ENCODE measurements around the gene FOSB.
A peak's percentile ranks its signal among the peaks of the same experiment; 100 is the strongest.

The FOSB gene

GRCh38 chr19:45473682-45474605 lies 6.1 kb downstream of the FOSB start:
- Histone ChIP-seq H3K9ac (ENCODE audit: low read length) (peak overlapping the region; percentile 14), H3K14ac (ENCODE audit: low read length in 2 of 2) (no peak overlapping the region), H3K79me1 (replicated peaks; ENCODE audit: low read length, poor library complexity, severe bottlenecking) (no peaks in the 10 kb centered on the region), H3K4me1 (ENCODE audit: control insufficient read depth, insufficient read depth, low read depth, low read length) (peaks cover 15% of the 10 kb centered on the region), H4K8ac (ENCODE audit: low read length) (peak overlapping the region; percentile 42), H3K18ac (ENCODE audit: low read depth in 1 of 2, low read length in 2 of 2) (no peak overlapping the region), H3K27me3 (ENCODE audit: control insufficient read depth in 1 of 2, insufficient read depth in 1 of 2, low read length in 2 of 2) (peaks cover 0 to 18% of the 10 kb centered on the region in 2 experiments), H2AK5ac (ENCODE audit: low read length, severe bottlenecking) (no peak overlapping the region), H3K4me3 (ENCODE audit: insufficient read depth in 1 of 2, low read depth in 1 of 2, low read length in 2 of 2) (no peak overlapping the region), H3K4me2 (ENCODE audit: low read length, poor library complexity, severe bottlenecking) (no peak overlapping the region), H2AFZ (ENCODE audit: low read depth, low read length) (no peak overlapping the region), H3K36me3 (ENCODE audit: control insufficient read depth in 1 of 2, insufficient read depth in 2 of 2, low read depth in 1 of 2, low read length in 2 of 2) (peaks cover 2 to 11% of the 10 kb centered on the region in 2 experiments), H2BK5ac (ENCODE audit: low read depth, low read length, poor library complexity, severe bottlenecking) (no peak overlapping the region), H2BK15ac (ENCODE audit: low read depth, poor library complexity, severe bottlenecking) (no peak overlapping the region), H3K23ac (ENCODE audit: low read length in 2 of 2) (no peak overlapping the region), H2BK120ac (ENCODE audit: low read depth, low read length) (no peak overlapping the region), H3K4ac (ENCODE audit: low read depth in 1 of 2, low read length in 2 of 2) (no peak overlapping the region), H2BK12ac (ENCODE audit: low read length in 2 of 2) (no peak overlapping the region), H4K91ac (ENCODE audit: low read length) (no peak overlapping the region), H3K27ac (ENCODE audit: low read length, poor library complexity, severe bottlenecking) (no peak overlapping the region), H3K9me3 (ENCODE audit: control insufficient read depth, low read length) (no peaks in the 10 kb centered on the region)
- DNase-seq = peak; percentile 95
- WGBS = 86% methylated on average over 15 of the region's 27 CpGs

GRCh38 chr19:45474606-45475521 lies 7.1 kb downstream of the FOSB start:
- Histone ChIP-seq H2AK5ac (ENCODE audit: low read length, severe bottlenecking) (no peak overlapping the region), H3K14ac (ENCODE audit: low read length in 2 of 2) (no peak overlapping the region), H3K4me2 (ENCODE audit: low read length, poor library complexity, severe bottlenecking) (no peak overlapping the region), H3K23ac (ENCODE audit: low read length in 2 of 2) (no peak overlapping the region), H3K4me3 (ENCODE audit: insufficient read depth in 1 of 2, low read depth in 1 of 2, low read length in 2 of 2) (no peak overlapping the region), H3K9ac (ENCODE audit: low read length) (peak overlapping the region; percentile 35), H3K27ac (ENCODE audit: low read length, poor library complexity, severe bottlenecking) (no peak overlapping the region), H2BK12ac (ENCODE audit: low read length in 2 of 2) (no peak overlapping the region), H3K4ac (ENCODE audit: low read depth in 1 of 2, low read length in 2 of 2) (no peak overlapping the region), H4K91ac (ENCODE audit: low read length) (no peak overlapping the region), H3K9me3 (ENCODE audit: control insufficient read depth, low read length) (no peaks in the 10 kb centered on the region), H3K18ac (ENCODE audit: low read depth in 1 of 2, low read length in 2 of 2) (no peak overlapping the region), H3K36me3 (ENCODE audit: control insufficient read depth in 1 of 2, insufficient read depth in 2 of 2, low read depth in 1 of 2, low read length in 2 of 2) (peaks cover 2 to 11% of the 10 kb centered on the region in 2 experiments), H2BK120ac (ENCODE audit: low read depth, low read length) (no peak overlapping the region), H2BK5ac (ENCODE audit: low read depth, low read length, poor library complexity, severe bottlenecking) (no peak overlapping the region), H3K4me1 (ENCODE audit: control insufficient read depth, insufficient read depth, low read depth, low read length) (peaks cover 12% of the 10 kb centered on the region), H4K8ac (ENCODE audit: low read length) (no peak overlapping the region), H3K27me3 (ENCODE audit: control insufficient read depth in 1 of 2, insufficient read depth in 1 of 2, low read length in 2 of 2) (peaks cover 0 to 18% of the 10 kb centered on the region in 2 experiments), H3K79me1 (replicated peaks; ENCODE audit: low read length, poor library complexity, severe bottlenecking) (no peaks in the 10 kb centered on the region), H2AFZ (ENCODE audit: low read depth, low read length) (no peak overlapping the region), H2BK15ac (ENCODE audit: low read depth, poor library complexity, severe bottlenecking) (no peak overlapping the region)
- DNase-seq = peak; percentile 97
- 87% methylated on average over 27 of the region's 28 CpGs for WGBS

GRCh38 chr19:45475537-45476291 lies 7.9 kb downstream of the FOSB start:
- peak; percentile 97 for DNase-seq
- no peak overlapping the region for H3K27ac ChIP-seq (ENCODE audit: low read length, poor library complexity, severe bottlenecking)
- no peak overlapping the region for H4K8ac ChIP-seq (ENCODE audit: low read length)
- peak overlapping the region; percentile 69 for H3K9ac ChIP-seq (ENCODE audit: low read length)
- no peaks in the 10 kb centered on the region for H3K9me3 ChIP-seq (ENCODE audit: control insufficient read depth, low read length)
- H3K23ac ChIP-seq (ENCODE audit: low read length in 2 of 2) = no peak overlapping the region
- H2BK120ac ChIP-seq (ENCODE audit: low read depth, low read length) = no peak overlapping the region
- H3K14ac ChIP-seq (ENCODE audit: low read length in 2 of 2) = no peak overlapping the region
- no peak overlapping the region for H4K91ac ChIP-seq (ENCODE audit: low read length)
- H2BK12ac ChIP-seq (ENCODE audit: low read length in 2 of 2) = no peak overlapping the region
- H3K4me1 ChIP-seq (ENCODE audit: control insufficient read depth, insufficient read depth, low read depth, low read length) = peaks cover 4% of the 10 kb centered on the region
- WGBS = 94% methylated on average over 5 of the region's 6 CpGs
- no peak overlapping the region for H2BK5ac ChIP-seq (ENCODE audit: low read depth, low read length, poor library complexity, severe bottlenecking)
- no peak overlapping the region for H3K4me2 ChIP-seq (ENCODE audit: low read length, poor library complexity, severe bottlenecking)
- H2AFZ ChIP-seq (ENCODE audit: low read depth, low read length) = no peak overlapping the region
- no peak overlapping the region for H2BK15ac ChIP-seq (ENCODE audit: low read depth, poor library complexity, severe bottlenecking)
- no peak overlapping the region for H3K4me3 ChIP-seq (ENCODE audit: insufficient read depth in 1 of 2, low read depth in 1 of 2, low read length in 2 of 2)
- H3K18ac ChIP-seq (ENCODE audit: low read depth in 1 of 2, low read length in 2 of 2) = no peak overlapping the region
- no peak overlapping the region for H3K4ac ChIP-seq (ENCODE audit: low read depth in 1 of 2, low read length in 2 of 2)
- H3K36me3 ChIP-seq (ENCODE audit: control insufficient read depth in 1 of 2, insufficient read depth in 2 of 2, low read depth in 1 of 2, low read length in 2 of 2) = peaks cover 2 to 11% of the 10 kb centered on the region in 2 experiments
- H3K79me1 ChIP-seq (replicated peaks; ENCODE audit: low read length, poor library complexity, severe bottlenecking) = no peaks in the 10 kb centered on the region
- peaks cover 0 to 18% of the 10 kb centered on the region in 2 experiments for H3K27me3 ChIP-seq (ENCODE audit: control insufficient read depth in 1 of 2, insufficient read depth in 1 of 2, low read length in 2 of 2)
- no peak overlapping the region for H2AK5ac ChIP-seq (ENCODE audit: low read length, severe bottlenecking)

Data from mesenchymal stem cell (in vitro differentiated cells and primary cell).